Endodermal cell (in vitro differentiated cells): ENCODE data around the gene ENDOV. TPM values are rescaled to one million over a fixed set of nuclear protein-coding genes. Genes with fewer than 3 reads are reported as not detected.

Source experiments
- DNase-seq: peaks from one replicate; pipeline ENCODE4 v3.0.0-alpha.2; 2017
- H3K27ac ChIP-seq: 2 replicates; pipeline ENCODE4 v1.5.1; 2013; ENCODE audit warnings: mild to moderate bottlenecking, low read depth, low read length, moderate library complexity
- H3K27me3 ChIP-seq: 2 replicates; pipeline ENCODE4 v1.6.1; 2013; ENCODE audit warnings: mild to moderate bottlenecking, low read length, moderate library complexity; ENCODE audit not compliant: insufficient read depth, control insufficient read depth, poor library complexity, severe bottlenecking
- H3K36me3 ChIP-seq: 2 replicates; pipeline ENCODE4 v1.7.0; 2013; ENCODE audit warnings: mild to moderate bottlenecking, low read length, moderate library complexity; ENCODE audit not compliant: control insufficient read depth, insufficient read depth
- H3K4me1 ChIP-seq: one replicate; pipeline ENCODE4 v1.7.0; 2013; ENCODE audit warnings: low read length; ENCODE audit not compliant: control insufficient read depth, insufficient read depth
- H3K4me3 ChIP-seq: 2 replicates; pipeline ENCODE4 v1.5.1; 2013; ENCODE audit warnings: mild to moderate bottlenecking, low read length, moderate library complexity
- H3K9ac ChIP-seq: 2 replicates; pipeline ENCODE4 v1.6.1; 2013; ENCODE audit warnings: mild to moderate bottlenecking, low read length, moderate library complexity; ENCODE audit not compliant: poor library complexity, severe bottlenecking; ENCODE audit errors: extremely low read depth
- H3K9me3 ChIP-seq: 2 replicates; pipeline ENCODE4 v1.6.1; 2013; ENCODE audit warnings: mild to moderate bottlenecking, low read length, moderate library complexity; ENCODE audit not compliant: control insufficient read depth
- H3K27ac Mint-ChIP-seq: 2 replicates; pipeline ENCODE4 v1.8.0; 2020; ENCODE audit warnings: mixed read lengths
- H3K27me3 Mint-ChIP-seq: 2 replicates; pipeline ENCODE4 v1.8.0; 2021; ENCODE audit warnings: mild to moderate bottlenecking, mixed read lengths; ENCODE audit not compliant: insufficient read depth
- H3K36me3 Mint-ChIP-seq: 2 replicates; pipeline ENCODE4 v1.8.0; 2020; ENCODE audit warnings: low read depth, mixed read lengths
- H3K4me1 Mint-ChIP-seq: 2 replicates; pipeline ENCODE4 v1.8.0; 2020; ENCODE audit warnings: mixed read lengths
- H3K4me3 Mint-ChIP-seq: 2 replicates; pipeline ENCODE4 v1.8.0; 2020; ENCODE audit warnings: mild to moderate bottlenecking, moderate library complexity, mixed read lengths
- H3K9me3 Mint-ChIP-seq: 2 replicates; pipeline ENCODE4 v1.8.0; 2020; ENCODE audit warnings: mild to moderate bottlenecking, mixed read lengths
- WGBS, 2 experiments: methylation state at CpG; one replicate each; pipeline versions ENCODE4 v1.1.5 to v1.1.7; 2013; ENCODE audit warnings: missing lambda C conversion rate in 2 of 2, mixed read lengths in 1 of 2; ENCODE audit not compliant: insufficient coverage in 1 of 2, insufficient read length in 1 of 2; 5-methylcytosine and 5-hydroxymethylcytosine counted together
- total RNA-seq, 2 donors: library from RNA; stranded (reverse); fragmentation: NEBNext Ultra II Directional in 1 of 2; extraction: Animal tissue kit (Norgen Biotek cat#: 25700) in 1 of 2; gene quantifications; 2 replicates in 1 of 2; 3 replicates in 1 of 2; pipeline ENCODE4 v1.2.1, GENCODE V29; 2021
- TF ChIP-seq, protein P1 (sequence below): fragments of 200-600 bp; sonication (generic); conservative IDR thresholded peaks from 2 replicates; pipeline ENCODE4 v1.5.0; 2021; ENCODE audit warnings: antibody characterized with exemption, mild to moderate bottlenecking

The ENDOV gene
- total RNA-seq, 2 donors from 2014 or later = 38.8 to 47.1 TPM

DNA sequence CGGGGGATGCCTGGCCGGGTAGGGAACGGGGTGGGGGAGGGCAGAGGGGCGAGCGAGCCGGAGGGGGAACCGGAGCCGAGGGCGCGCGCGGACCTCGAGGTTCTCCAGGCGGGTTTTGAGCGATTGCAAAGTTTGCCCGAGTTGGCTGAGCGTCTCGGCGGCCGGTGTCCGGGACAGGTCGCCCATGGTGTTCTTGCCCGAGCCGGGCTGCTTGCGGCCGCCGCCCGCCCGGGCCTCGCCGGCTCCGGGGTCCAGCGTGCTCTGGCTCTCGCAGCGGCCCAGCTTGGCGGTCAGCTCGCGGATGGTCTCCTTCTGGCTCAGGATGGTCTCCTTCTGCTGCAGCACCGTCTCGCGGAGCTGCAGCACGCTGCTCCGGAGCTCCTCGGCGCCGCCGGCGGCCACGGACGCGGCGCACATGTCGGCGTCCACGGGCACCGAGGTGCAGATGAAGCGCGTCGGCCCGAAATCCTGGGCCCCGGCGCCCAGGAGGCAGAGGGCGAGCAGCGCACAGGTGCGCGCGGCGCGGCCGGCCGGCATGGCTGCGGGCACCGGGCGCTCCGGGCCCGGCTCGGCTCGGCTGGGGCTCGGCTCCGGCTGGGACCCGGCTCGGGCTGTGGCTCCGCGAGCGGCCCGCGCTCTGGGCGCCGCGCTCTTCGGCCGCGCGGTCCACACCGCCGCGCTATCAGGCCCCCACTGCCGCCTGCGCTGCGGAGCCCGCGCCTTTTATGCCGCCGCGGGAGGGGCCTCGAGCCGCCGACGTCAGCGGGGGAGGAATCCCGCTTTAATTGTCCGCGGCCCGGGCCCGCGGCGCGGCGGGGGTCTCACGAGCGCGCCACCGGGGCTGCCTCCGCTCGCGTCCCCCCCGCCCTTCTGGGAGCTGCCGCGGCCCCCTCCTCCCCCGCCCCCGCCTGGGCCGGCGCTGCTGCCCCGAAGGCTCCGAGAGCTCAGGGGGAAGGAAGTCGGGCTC is 61.2 kb downstream of the ENDOV start, which contains the start of gene NPTX1:
Gene NPTX1 (minus strand): TSS at position 698 of the 967 bp plus-strand sequence. CDS start 161 bp downstream, at position 537.
- Mint-ChIP-seq H3K9me3 (no peaks in the 10 kb centered on the region), H3K27me3 (peaks cover 80% of the 10 kb centered on the region), H3K36me3 (no peaks in the 10 kb centered on the region), H3K4me1 (peaks cover 4% of the 10 kb centered on the region), H3K4me3 (peak within 1 kb of the TSS; percentile 32), H3K27ac (no peak within 1 kb of the TSS)
- H3K4me3 ChIP-seq = peak within 1 kb of the TSS; percentile 60
- H3K27me3 ChIP-seq = peaks cover 99% of the 10 kb centered on the region
- no peak within 1 kb of the TSS for H3K27ac ChIP-seq
- TF ChIP-seq, protein P1, sequence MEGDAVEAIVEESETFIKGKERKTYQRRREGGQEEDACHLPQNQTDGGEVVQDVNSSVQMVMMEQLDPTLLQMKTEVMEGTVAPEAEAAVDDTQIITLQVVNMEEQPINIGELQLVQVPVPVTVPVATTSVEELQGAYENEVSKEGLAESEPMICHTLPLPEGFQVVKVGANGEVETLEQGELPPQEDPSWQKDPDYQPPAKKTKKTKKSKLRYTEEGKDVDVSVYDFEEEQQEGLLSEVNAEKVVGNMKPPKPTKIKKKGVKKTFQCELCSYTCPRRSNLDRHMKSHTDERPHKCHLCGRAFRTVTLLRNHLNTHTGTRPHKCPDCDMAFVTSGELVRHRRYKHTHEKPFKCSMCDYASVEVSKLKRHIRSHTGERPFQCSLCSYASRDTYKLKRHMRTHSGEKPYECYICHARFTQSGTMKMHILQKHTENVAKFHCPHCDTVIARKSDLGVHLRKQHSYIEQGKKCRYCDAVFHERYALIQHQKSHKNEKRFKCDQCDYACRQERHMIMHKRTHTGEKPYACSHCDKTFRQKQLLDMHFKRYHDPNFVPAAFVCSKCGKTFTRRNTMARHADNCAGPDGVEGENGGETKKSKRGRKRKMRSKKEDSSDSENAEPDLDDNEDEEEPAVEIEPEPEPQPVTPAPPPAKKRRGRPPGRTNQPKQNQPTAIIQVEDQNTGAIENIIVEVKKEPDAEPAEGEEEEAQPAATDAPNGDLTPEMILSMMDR = no peak
- H3K9me3 ChIP-seq = no peaks in the 10 kb centered on the region
- no peaks in the 10 kb centered on the region for H3K36me3 ChIP-seq
- peaks cover 8% of the 10 kb centered on the region for H3K4me1 ChIP-seq
- 1% methylated on average over 55 to 136 of the region's 136 CpGs for WGBS, 2 experiments
- peak; percentile 82 for DNase-seq
- no peak within 1 kb of the TSS for H3K9ac ChIP-seq

DNA sequence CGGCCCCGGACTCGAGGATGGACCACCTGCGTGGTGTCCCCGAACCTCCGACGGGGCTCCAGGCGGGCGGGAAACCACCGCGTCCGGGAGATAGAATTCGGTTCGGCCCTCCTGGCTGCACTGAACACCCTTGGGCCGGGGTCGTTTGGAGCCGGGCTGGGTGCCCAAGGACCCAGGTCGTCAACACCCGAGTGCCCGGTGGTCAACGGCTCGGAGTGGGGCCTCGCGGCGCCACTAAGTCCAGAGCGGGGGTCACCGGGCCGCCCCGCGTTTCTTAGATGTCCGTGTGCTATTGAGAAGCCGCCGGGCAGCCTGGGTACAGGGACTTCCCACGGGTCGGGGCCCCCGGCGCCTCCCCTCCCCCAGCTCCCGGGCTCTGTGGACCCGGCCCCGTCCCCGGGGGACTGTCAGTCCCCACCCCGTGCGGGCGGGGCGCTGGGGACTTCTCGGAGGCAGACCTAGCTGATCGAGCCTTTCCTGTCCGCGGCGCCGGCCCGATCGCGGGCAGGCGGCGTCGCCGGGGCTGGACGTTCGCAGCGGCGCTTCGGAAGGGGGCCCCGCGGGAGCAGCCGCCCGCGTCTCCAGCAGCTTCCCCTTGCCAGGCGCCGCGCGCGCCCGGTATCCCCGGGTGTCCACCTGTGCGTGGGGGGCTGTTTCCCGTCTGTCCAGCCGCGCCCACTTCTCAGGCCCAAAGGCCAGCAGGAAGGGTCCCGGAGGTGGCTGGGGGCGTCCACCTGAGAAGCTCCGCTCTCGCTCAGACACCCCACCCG is 62.1 kb downstream of the ENDOV start:
- no peak overlapping the region for H3K9ac ChIP-seq
- H3K4me1 ChIP-seq = peaks cover 8% of the 10 kb centered on the region
- H3K9me3 Mint-ChIP-seq = no peaks in the 10 kb centered on the region
- H3K27ac ChIP-seq = no peak overlapping the region
- TF ChIP-seq, protein P1 = no peak
- H3K4me3 ChIP-seq = no peak overlapping the region
- no peaks in the 10 kb centered on the region for H3K9me3 ChIP-seq
- no peaks in the 10 kb centered on the region for H3K36me3 ChIP-seq
- H3K27ac Mint-ChIP-seq = no peak overlapping the region
- peaks cover 80% of the 10 kb centered on the region for H3K27me3 Mint-ChIP-seq
- H3K36me3 Mint-ChIP-seq = no peaks in the 10 kb centered on the region
- H3K4me3 Mint-ChIP-seq = no peak overlapping the region
- H3K27me3 ChIP-seq = peaks cover 99% of the 10 kb centered on the region
- peak; percentile 83 for DNase-seq
- H3K4me1 Mint-ChIP-seq = peaks cover 8% of the 10 kb centered on the region
- WGBS, 2 experiments = 3 to 7% methylated on average over 15 to 84 of the region's 84 CpGs

DNA sequence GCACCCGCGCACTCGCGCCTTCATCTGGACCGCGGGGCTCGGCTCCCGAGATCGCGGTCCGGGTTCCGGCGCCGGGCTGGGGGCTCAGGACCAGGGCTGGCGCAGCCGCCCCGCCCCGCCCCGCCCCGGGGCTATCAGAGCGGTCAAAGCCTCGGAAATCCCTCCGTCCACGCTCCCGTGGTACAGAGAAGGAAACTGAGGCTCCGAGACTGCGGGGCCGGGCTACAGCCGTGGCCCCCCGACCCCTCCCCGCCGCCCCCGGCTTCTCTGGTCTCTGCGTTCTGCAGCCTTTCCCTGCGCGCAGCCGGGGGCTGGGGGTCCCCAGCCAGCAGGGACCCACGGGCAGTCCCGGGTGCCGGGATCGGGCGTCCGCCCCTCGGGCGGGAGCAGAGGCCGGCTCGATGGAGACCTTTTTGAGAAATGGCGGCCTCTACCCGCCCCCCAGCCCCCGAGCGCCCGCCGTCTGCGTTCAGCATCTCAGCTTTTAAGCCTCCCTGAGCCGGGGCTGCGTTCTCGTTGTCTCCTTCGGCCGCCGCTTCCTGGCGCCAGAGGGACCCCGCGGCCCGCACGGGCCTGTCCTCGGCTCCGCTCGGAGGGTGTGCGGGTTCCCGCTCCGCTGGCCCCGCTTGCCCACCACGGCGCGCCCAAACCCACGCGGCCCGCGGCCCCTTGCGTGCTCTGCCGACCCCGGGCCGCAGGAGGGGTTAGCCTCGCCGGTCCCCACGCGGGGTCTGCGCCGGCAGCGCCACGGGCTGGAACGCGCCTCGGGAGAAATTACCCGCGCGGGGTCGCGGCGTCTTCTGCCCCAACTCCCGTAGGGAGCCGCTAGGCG is 62.9 kb downstream of the ENDOV start:
- H3K9me3 ChIP-seq = no peaks in the 10 kb centered on the region
- H3K4me1 ChIP-seq = peaks cover 8% of the 10 kb centered on the region
- peaks cover 99% of the 10 kb centered on the region for H3K27me3 ChIP-seq
- peak; percentile 93 for DNase-seq
- peak overlapping the region; percentile 58 for H3K4me3 ChIP-seq
- Mint-ChIP-seq H3K9me3 (no peaks in the 10 kb centered on the region), H3K27me3 (peaks cover 80% of the 10 kb centered on the region), H3K27ac (no peak overlapping the region), H3K4me1 (peaks cover 8% of the 10 kb centered on the region), H3K4me3 (no peak overlapping the region), H3K36me3 (no peaks in the 10 kb centered on the region)
- WGBS, 2 experiments = 3 to 5% methylated on average over 36 to 103 of the region's 103 CpGs
- H3K9ac ChIP-seq = no peak overlapping the region
- no peak overlapping the region for H3K27ac ChIP-seq
- H3K36me3 ChIP-seq = no peaks in the 10 kb centered on the region
- TF ChIP-seq, protein P1 = peak; percentile 77
